ENCODE measurements around the gene USH2A. TPM values are rescaled to one million over a fixed set of nuclear protein-coding genes. Genes with fewer than 3 reads are reported as not detected.

Gene USH2A
- total RNA-seq, 4 donors from 2014 or later, result 0.14 TPM; not detected in 3

DNA sequence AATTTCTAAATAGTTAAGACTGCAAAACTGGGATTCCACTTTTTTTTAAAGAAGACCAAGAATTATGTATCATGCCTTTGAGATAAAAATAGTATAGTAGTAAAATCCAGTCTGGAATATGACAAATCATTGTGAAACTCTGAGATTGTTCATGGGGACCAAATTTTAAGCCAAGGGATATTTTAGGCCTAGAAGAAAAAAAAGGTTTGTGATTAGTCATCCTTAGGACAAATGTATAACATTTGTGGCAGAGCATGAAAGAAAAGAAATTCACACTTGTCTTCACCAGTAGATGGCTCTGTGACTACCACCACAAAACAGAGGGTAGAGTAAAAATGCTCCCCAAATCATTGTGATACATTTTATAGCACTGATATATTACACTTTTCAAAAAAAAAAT is 630.1 kb downstream of the USH2A start:
- no peaks in the 10 kb centered on the region for H3K4me1 ChIP-seq
- TF ChIP-seq, protein P1, sequence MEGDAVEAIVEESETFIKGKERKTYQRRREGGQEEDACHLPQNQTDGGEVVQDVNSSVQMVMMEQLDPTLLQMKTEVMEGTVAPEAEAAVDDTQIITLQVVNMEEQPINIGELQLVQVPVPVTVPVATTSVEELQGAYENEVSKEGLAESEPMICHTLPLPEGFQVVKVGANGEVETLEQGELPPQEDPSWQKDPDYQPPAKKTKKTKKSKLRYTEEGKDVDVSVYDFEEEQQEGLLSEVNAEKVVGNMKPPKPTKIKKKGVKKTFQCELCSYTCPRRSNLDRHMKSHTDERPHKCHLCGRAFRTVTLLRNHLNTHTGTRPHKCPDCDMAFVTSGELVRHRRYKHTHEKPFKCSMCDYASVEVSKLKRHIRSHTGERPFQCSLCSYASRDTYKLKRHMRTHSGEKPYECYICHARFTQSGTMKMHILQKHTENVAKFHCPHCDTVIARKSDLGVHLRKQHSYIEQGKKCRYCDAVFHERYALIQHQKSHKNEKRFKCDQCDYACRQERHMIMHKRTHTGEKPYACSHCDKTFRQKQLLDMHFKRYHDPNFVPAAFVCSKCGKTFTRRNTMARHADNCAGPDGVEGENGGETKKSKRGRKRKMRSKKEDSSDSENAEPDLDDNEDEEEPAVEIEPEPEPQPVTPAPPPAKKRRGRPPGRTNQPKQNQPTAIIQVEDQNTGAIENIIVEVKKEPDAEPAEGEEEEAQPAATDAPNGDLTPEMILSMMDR (IDR thresholded peaks at IDR 0.05), result no peak
- TF ChIP-seq POLR2A (IDR thresholded peaks at IDR 0.05), result no peak
- no peak for DNase-seq
- intact Hi-C loops (cut with DNase I; ENCODE audit: low total_unique reads), result no loop called here
- no peak overlapping the region for H3K4me3 ChIP-seq
- H3K27ac ChIP-seq, result no peak overlapping the region
- H3K27me3 ChIP-seq, result no peaks in the 10 kb centered on the region
- H3K9me3 ChIP-seq, result no peaks in the 10 kb centered on the region
- H3K36me3 ChIP-seq, result no peaks in the 10 kb centered on the region

DNA sequence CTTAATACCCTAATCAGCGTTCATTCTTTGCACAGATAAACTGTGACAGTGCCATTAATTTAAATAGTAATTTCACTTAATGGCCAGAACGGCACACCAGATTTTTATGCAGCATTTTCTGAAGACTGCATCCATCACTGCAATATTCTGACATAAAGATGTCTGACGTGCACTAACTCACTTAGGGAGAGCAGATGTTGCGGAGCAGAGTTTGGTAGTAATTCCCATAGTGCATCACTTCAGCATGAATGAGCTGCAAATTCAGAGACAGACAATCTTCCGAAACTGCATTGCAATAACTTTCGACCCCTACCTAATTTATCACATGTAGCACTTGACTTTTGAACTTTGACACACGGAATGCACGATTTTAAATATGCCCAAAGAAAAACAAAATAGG is 630.8 kb downstream of the USH2A start:
- Histone ChIP-seq H3K4me1 (no peaks in the 10 kb centered on the region), H3K4me3 (no peak overlapping the region), H3K9me3 (no peaks in the 10 kb centered on the region), H3K27me3 (no peaks in the 10 kb centered on the region), H3K36me3 (no peaks in the 10 kb centered on the region), H3K27ac (no peak overlapping the region)
- intact Hi-C loops (cut with DNase I; ENCODE audit: low total_unique reads), result no loop called here
- TF ChIP-seq, protein P1 (IDR thresholded peaks at IDR 0.05), result no peak
- no peak for TF ChIP-seq POLR2A (IDR thresholded peaks at IDR 0.05)
- DNase-seq, result no peak

GRCh38 chr1:215789981-215790380 is 633.3 kb downstream of the USH2A start:
- Histone ChIP-seq H3K27me3 (no peaks in the 10 kb centered on the region), H3K4me3 (no peak overlapping the region), H3K9me3 (no peaks in the 10 kb centered on the region), H3K36me3 (no peaks in the 10 kb centered on the region), H3K27ac (no peak overlapping the region), H3K4me1 (no peaks in the 10 kb centered on the region)
- TF ChIP-seq POLR2A (IDR thresholded peaks at IDR 0.05), result no peak
- TF ChIP-seq, protein P1 (IDR thresholded peaks at IDR 0.05), result no peak
- intact Hi-C loops (cut with DNase I; ENCODE audit: low total_unique reads), result no loop called here
- no peak for DNase-seq

DNA sequence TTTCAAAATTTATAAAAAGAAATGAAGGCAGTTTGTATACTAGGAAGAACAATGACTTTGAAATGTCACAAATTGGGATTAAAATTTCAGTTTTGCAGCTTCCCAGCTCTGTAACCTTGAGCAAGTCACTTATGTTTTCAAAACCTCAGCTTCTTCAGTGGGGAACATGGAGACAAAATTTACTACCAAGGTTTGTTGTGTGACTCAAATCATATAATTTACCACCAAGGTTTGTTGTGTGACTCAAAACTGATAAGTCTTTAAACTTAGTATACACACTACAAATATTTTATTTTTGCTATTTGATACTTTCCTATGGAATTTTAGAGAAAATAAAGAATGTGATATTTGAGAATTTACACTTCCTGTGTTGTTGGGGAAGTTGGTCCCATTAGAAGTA is 636.3 kb downstream of the USH2A start:
- Histone ChIP-seq H3K9me3 (no peaks in the 10 kb centered on the region), H3K27ac (no peak overlapping the region), H3K4me1 (no peaks in the 10 kb centered on the region), H3K4me3 (no peak overlapping the region), H3K27me3 (no peaks in the 10 kb centered on the region), H3K36me3 (no peaks in the 10 kb centered on the region)
- no peak for DNase-seq
- intact Hi-C loops (cut with DNase I; ENCODE audit: low total_unique reads), result no loop called here
- TF ChIP-seq, protein P1 (IDR thresholded peaks at IDR 0.05), result no peak
- no peak for TF ChIP-seq POLR2A (IDR thresholded peaks at IDR 0.05)

GRCh38 chr1:215780641-215781040 is 642.6 kb downstream of the USH2A start:
- H3K27me3 ChIP-seq, result no peaks in the 10 kb centered on the region
- H3K36me3 ChIP-seq, result no peaks in the 10 kb centered on the region
- intact Hi-C loops (cut with DNase I; ENCODE audit: low total_unique reads), result no loop called here
- no peaks in the 10 kb centered on the region for H3K9me3 ChIP-seq
- H3K4me3 ChIP-seq, result no peak overlapping the region
- no peaks in the 10 kb centered on the region for H3K4me1 ChIP-seq
- no peak overlapping the region for H3K27ac ChIP-seq
- TF ChIP-seq, protein P1 (IDR thresholded peaks at IDR 0.05), result no peak
- no peak for TF ChIP-seq POLR2A (IDR thresholded peaks at IDR 0.05)
- DNase-seq, result no peak
